Esophagus squamous epithelium (tissue), 5 donors: Measurements from ENCODE around the gene KAZN. TPM values are rescaled to one million over a fixed set of nuclear protein-coding genes. Genes with fewer than 3 reads are reported as not detected.

Source experiments
- DNase-seq: peaks from one replicate; lab custom pipeline; 2025; lab: John Stamatoyannopoulos, UW
- H3K27ac ChIP-seq, 4 donors: fragments of 200-600 bp; sonication (generic); one replicate each; pipeline ENCODE4 v1.5.1; 2016 to 2019; ENCODE audit warnings: mild to moderate bottlenecking in 1 of 4
- H3K27me3 ChIP-seq, 4 donors: fragments of 200-600 bp; sonication (generic); 1 replicate in 3 of 4; 2 replicates in 1 of 4; pipeline versions ENCODE4 v1.5.1 to v1.6.0; 2017 to 2021; ENCODE audit warnings: antibody characterized with exemption in 1 of 4
- H3K36me3 ChIP-seq, 3 donors: fragments of 200-600 bp; sonication (generic); one replicate each; pipeline ENCODE4 v1.5.1; 2016 to 2019
- H3K4me1 ChIP-seq, 3 donors: fragments of 200-600 bp; sonication (generic); one replicate each; pipeline ENCODE4 v1.5.1; 2017 to 2019
- H3K4me3 ChIP-seq, 4 donors: fragments of 200-600 bp; sonication (generic); 1 replicate in 3 of 4; 2 replicates in 1 of 4; pipeline ENCODE4 v1.5.1; 2016 to 2019; ENCODE audit warnings: mild to moderate bottlenecking in 2 of 4, moderate library complexity in 1 of 4
- H3K9me3 ChIP-seq, 3 donors: fragments of 200-600 bp; sonication (generic); one replicate each; pipeline ENCODE4 v1.5.1; 2016 to 2019
- CTCF ChIP-seq, 6 experiments: fragments of 450-650 bp in 4 of 6; fragments of 200-600 bp in 2 of 6; sonication (generic) in 2 of 6; IDR thresholded peaks; one replicate each; pipeline ENCODE4 v1.5.1; 2016 to 2019; ENCODE audit warnings: antibody characterized with exemption in 6 of 6, mild to moderate bottlenecking in 4 of 6, moderate library complexity in 4 of 6
- POLR2A ChIP-seq, 4 donors: fragments of 450-650 bp; IDR thresholded peaks; one replicate each; pipeline ENCODE4 v1.6.1; 2017; ENCODE audit warnings: antibody characterized with exemption in 4 of 4, mild to moderate bottlenecking in 4 of 4, moderate library complexity in 3 of 4
- WGBS, 2 donors: methylation state at CpG; one replicate each; pipeline ENCODE4 v1.1.5; 2018; 5-methylcytosine and 5-hydroxymethylcytosine counted together
- intact Hi-C: fragments of 100-400 bp; cut with DNase I; formaldehyde crosslinking; loops from one replicate; pipeline ENCODE4 v1.15.0; 2022
- total RNA-seq, 4 donors: library from RNA; depleted of rRNA; stranded (reverse); fragments of >200 nt; gene quantifications; one replicate each; pipeline ENCODE4 v1.1.0, GENCODE V29; 2016
- donor health status: DM: yes; HTN: yes; CAD: no.

The KAZN gene
- total RNA-seq, 4 donors from 2014 or later, result 25.0 to 54.5 (median 30.8) TPM

GRCh38 chr1:15004396-15004795 is 405.9 kb downstream of the KAZN start:
- Histone ChIP-seq H3K4me3 (no peak overlapping the region), H3K27me3 (no peaks in the 10 kb centered on the region), H3K27ac (peak overlapping the region in 1 of 4 donors; percentile 28), H3K36me3 (peaks cover 0 to 13% (median 3%) of the 10 kb centered on the region in 3 donors), H3K9me3 (no peaks in the 10 kb centered on the region), H3K4me1 (peaks cover 0 to 28% (median 7%) of the 10 kb centered on the region in 3 donors)
- DNase-seq, result no peak
- no peak for TF ChIP-seq POLR2A (IDR thresholded peaks at IDR 0.05)
- no peak for TF ChIP-seq CTCF (IDR thresholded peaks at IDR 0.05)
- intact Hi-C loops, result no loop called here
- WGBS, 2 donors, result 49 to 64% methylated on average over 4 of the region's 4 CpGs

- H3K36me3 ChIP-seq, result peaks cover 0 to 13% (median 3%) of the 10 kb centered on the region in 3 donors
- 66 to 69% methylated on average over 5 to 7 of the region's 7 CpGs for WGBS, 2 donors
- peaks cover 0 to 28% (median 7%) of the 10 kb centered on the region in 3 donors for H3K4me1 ChIP-seq
- H3K27ac ChIP-seq, result peak overlapping the region in 1 of 4 donors; percentile 28
- no peaks in the 10 kb centered on the region for H3K9me3 ChIP-seq
- DNase-seq, result no peak
- H3K27me3 ChIP-seq, result no peaks in the 10 kb centered on the region
- intact Hi-C loops, result no loop called here
- no peak overlapping the region for H3K4me3 ChIP-seq
- TF ChIP-seq POLR2A (IDR thresholded peaks at IDR 0.05) (no peak), CTCF (IDR thresholded peaks at IDR 0.05) (no peak)
Observed at GRCh38 chr1:15005116-15005515, 406.6 kb downstream of the KAZN start.

- Histone ChIP-seq H3K27me3 (no peaks in the 10 kb centered on the region), H3K4me3 (no peak overlapping the region), H3K36me3 (peaks cover 0 to 13% (median 3%) of the 10 kb centered on the region in 3 donors), H3K27ac (peak overlapping the region in 2 of 4 donors; percentile 37 to 71), H3K4me1 (peaks cover 0 to 21% (median 7%) of the 10 kb centered on the region in 3 donors), H3K9me3 (no peaks in the 10 kb centered on the region)
- DNase-seq, result no peak
- TF ChIP-seq CTCF (IDR thresholded peaks at IDR 0.05), result no peak
- TF ChIP-seq POLR2A (IDR thresholded peaks at IDR 0.05), result no peak
- intact Hi-C loops, result no loop called here
- WGBS, 2 donors, result 79 to 87% methylated on average over 4 to 6 of the region's 11 CpGs
Observed at GRCh38 chr1:15007368-15007767, 408.9 kb downstream of the KAZN start.

GRCh38 chr1:15007842-15008241 is 409.4 kb downstream of the KAZN start:
- TF ChIP-seq CTCF (IDR thresholded peaks at IDR 0.05) (no peak), POLR2A (IDR thresholded peaks at IDR 0.05) (no peak)
- H3K4me1 ChIP-seq, result peaks cover 0 to 21% (median 7%) of the 10 kb centered on the region in 3 donors
- no peaks in the 10 kb centered on the region for H3K9me3 ChIP-seq
- 71 to 77% methylated on average over 5 to 6 of the region's 12 CpGs for WGBS, 2 donors
- H3K4me3 ChIP-seq, result no peak overlapping the region
- H3K36me3 ChIP-seq, result peaks cover 0 to 13% (median 3%) of the 10 kb centered on the region in 3 donors
- no peak for DNase-seq
- peak overlapping the region in 2 of 4 donors; percentile 48 to 71 for H3K27ac ChIP-seq
- H3K27me3 ChIP-seq, result no peaks in the 10 kb centered on the region
- intact Hi-C loops, result no loop called here

GRCh38 chr1:15008783-15009729 is 410.6 kb downstream of the KAZN start:
- Histone ChIP-seq H3K4me3 (no peak overlapping the region), H3K9me3 (no peaks in the 10 kb centered on the region), H3K27me3 (no peaks in the 10 kb centered on the region), H3K4me1 (peaks cover 0 to 20% (median 7%) of the 10 kb centered on the region in 3 donors), H3K36me3 (peaks cover 0 to 13% (median 3%) of the 10 kb centered on the region in 3 donors), H3K27ac (peak overlapping the region in 2 of 4 donors; percentile 48 to 71)
- intact Hi-C loops, result no loop called here
- WGBS, 2 donors, result 66 to 70% methylated on average over 4 to 10 of the region's 19 CpGs
- TF ChIP-seq CTCF (IDR thresholded peaks at IDR 0.05) (no peak), POLR2A (IDR thresholded peaks at IDR 0.05) (no peak)
- no peak for DNase-seq
